Fibroblast of upper back skin (primary cell): ENCODE data around the gene SAPCD1.
"Not testable (repeated sequence)": the region's sequence is repeated elsewhere in the genome, so short reads cannot be mapped to it uniquely, and the experiment has no call there.

Experiments used
- DNase-seq: peaks from one replicate; pipeline ENCODE4 v3.0.0-alpha.2; 2013

The SAPCD1 gene

DNA sequence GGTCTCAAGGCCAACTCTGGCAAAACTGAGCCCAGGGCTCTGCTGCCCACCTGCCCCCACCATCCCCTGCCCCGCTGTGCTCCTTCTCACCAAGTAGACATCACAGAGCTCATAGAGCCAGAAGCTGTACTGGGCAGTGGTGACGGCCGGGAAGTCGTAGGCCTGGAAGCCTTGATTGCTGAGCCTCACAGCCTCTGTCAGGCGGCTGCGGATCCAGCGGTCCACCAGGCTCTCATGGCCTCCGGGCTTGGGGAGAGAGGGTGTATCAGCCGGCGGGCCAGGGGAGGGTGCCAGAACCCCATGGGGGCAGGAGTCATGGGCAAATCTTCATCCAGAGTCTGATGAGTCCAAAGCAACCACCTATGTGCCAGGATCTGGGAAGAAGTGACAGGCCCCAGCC lies 17.5 kb downstream of the SAPCD1 start:
- DNase-seq = no peak

- no peak for DNase-seq
Observed at GRCh38 chr6:31780507-31781243, 18.2 kb downstream of the SAPCD1 start.

- no peak for DNase-seq
Observed at GRCh38 chr6:31781244-31782125, 19.0 kb downstream of the SAPCD1 start.

DNA sequence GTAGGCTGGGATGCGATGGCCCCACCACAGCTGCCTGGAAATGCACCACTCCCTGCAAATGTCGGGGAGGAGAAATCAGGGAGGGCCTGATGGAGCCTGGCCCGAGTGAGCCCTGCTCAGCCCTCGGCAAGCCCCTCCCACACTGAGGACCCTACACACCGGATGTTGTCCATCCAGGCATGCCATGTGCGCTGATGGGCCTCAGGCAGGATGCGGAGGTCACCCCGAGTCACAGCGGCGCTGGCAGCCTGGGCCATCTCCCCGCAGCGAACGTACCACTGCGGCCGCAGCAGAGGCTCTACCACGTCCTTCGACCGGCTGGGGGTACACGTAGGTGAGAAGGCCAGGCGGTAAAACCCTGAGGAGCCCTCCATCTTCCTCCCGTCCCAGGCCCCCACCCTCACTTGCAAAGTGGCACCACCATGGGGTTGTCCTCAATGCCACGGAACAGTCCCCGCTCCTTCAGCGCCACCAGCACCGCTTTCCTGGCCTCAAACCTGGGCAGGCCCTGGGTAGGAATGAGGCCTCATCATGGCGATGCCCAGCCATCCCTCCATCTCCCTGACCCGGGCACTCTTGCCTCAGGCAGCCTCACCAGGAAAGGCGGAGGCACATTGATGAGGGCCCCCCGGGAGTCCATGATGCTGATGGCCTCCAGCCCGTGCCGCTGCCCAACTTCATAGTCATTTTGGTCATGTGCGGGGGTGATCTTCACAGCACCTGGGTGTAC lies 19.8 kb downstream of the SAPCD1 start:
- DNase-seq = no peak

- DNase-seq = no peak
Observed at GRCh38 chr6:31784098-31784925, 21.9 kb downstream of the SAPCD1 start.

GRCh38 chr6:31785475-31785874 lies 23.0 kb downstream of the SAPCD1 start:
- DNase-seq = no peak

- DNase-seq = peak; percentile 58
Observed at GRCh38 chr6:31791324-31792089, 29.1 kb downstream of the SAPCD1 start.

- DNase-seq = no peak
Observed at GRCh38 chr6:31792090-31792374, 29.6 kb downstream of the SAPCD1 start.

- no peak for DNase-seq
Observed at GRCh38 chr6:31792761-31793171, 30.3 kb downstream of the SAPCD1 start.

DNA sequence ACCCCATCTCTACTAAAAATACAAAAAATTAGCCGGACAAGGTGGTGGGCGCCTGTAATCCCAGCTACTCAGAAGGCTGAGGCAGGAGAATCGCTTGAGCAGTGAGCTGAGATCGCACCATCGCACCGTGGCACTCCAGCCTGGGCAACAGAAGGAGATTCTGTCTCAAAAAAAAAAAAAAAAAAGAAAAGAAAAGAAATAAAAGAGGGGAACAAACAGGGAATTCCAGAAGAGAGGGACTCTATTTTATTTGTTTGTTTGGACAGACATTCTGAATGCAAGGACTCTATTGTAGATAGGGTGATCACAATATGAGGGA lies 31.4 kb downstream of the SAPCD1 start:
- not testable (repeated sequence) for DNase-seq

GRCh38 chr6:31794294-31794865 lies 31.9 kb downstream of the SAPCD1 start:
- no peak for DNase-seq

DNA sequence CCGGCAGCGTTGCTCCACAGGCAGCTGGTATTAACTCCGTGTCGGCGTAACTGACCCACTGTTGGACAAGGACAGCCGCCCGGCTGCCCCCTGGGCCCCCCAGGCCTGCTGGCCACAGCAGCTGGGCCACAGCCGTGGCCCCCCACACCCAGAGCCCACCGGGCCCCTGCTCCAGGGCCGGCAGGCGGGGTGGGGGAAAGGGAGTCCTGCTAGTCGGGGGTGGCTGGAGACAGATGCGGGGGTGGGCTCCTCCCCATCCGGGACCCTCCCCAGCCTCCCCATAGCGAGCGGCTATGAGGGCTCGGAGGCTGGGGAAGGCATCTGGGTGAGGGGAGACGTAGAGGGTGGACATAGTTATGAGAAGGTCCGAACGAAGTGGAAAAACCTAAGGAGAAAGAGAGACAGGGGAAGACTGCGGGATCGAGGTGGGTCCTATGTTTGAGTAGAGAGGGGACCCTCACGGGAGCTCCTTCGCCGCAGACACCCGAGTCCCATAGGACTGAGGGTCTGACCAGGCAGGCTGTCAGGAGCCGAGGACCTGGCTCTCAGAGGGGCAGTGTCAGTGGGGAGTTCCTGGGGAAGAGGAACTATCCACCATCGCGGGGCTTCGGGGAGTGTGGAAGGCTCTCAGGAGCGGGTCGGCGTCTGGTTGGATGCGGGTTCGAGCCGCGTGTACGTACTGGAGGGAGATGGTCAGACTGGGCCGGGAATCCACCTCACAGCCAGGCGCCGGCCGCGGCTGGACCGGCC lies 32.6 kb downstream of the SAPCD1 start:
- no peak for DNase-seq

GRCh38 chr6:31795616-31796298 lies 33.3 kb downstream of the SAPCD1 start, which contains the start of gene VARS1:
VARS1 (minus strand) TSS chr6:31795752; CDS start chr6:31795217, 535 bp downstream.
- DNase-seq = peak; percentile 88

DNA sequence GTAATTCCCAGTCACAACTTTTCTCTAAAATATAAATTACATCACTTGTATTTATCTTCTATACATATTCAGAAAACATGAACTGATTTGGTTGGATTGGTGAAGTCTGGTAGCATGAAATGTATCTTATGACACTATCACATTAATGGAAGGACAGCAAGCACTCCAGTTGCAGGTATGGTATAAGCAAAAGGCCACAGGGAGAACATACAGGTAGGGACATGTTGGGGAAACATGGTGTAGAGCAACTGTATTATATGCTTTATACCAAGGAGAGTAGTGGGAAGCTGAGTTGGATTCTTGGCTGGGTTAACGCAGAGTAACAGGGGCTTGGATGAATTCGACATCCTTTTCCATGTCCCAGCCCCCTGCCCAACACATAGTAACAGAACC lies 34.5 kb downstream of the SAPCD1 start:
- DNase-seq = no peak

DNA sequence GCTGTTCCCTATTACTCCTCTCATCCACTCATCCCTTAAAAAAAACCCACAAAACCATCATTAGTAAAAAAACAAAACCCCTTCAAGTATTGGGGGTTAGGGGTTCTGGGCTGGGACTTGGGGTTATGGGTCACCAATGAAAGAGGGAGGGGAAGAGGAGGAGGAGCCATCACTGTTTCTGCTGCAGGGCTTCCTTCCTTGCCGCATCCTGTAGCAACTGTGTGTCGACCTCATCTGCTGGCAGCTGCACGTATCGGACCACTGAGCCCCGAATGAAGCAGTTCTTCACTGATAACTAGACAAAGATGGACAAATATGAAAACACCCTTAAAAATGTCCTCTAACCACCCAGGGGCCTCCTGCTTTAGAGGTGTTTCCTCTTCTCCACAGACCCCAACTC lies 35.1 kb downstream of the SAPCD1 start:
- no peak for DNase-seq

DNA sequence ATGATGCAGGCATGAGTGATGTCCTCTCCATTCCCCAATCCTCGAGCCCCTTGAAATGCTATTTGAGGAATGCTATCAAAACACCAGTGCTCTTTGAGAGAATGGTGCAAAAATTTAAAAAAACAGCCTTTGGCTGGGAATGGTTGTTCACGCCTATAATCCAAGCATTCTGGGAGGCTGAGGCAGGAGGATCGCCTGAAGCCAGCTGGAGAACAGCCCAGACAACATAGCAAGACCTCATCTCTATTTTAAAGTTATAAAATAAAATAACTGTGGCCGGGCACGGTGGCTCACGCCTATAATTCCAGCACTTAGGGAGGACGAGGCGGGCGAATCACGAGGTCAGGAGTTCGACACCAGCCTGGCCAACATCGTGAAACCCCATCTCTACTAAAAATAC lies 37.3 kb downstream of the SAPCD1 start:
- DNase-seq = no peak

DNA sequence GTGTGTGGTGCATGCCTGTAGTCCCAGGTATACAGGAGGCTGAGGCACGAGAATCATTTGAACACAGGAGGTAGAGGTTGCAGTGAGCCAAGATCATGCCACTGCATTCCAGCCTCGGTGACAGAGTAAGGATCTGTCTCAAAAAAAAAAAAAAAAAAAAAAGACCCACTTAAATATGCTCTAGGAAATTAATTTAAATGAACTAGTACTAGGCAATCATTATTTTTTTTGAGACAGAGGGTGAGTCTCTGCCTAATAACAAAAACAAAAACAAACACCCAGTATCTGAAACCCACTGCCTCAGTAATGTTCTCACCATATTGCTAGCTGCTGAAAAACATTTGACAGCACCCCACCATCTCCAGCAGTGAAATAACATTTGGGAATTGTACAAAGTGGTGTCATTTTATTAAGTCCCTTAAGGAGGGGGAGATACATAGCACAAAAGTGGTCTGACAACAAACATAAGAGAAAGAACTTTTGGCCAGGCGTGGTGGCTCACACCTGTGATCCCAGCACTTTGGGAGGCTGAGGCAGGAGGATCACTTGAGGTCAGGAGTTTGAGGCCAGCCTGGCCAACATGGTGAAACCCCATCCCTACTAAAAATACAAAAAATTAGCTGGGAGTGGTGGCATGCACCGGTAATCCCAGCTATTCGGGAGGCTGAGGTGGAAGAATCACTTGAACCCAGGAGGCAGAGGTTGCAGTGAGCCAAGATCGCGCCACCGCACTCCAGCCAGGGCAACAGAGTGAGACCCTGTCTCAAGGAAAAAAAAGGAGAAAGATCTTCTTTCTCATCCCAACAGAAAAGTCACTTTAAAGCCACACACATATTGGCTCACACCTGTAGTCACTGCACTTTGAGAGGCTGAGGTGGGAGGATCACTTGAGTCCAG lies 38.8 kb downstream of the SAPCD1 start:
- not testable (repeated sequence) for DNase-seq

DNA sequence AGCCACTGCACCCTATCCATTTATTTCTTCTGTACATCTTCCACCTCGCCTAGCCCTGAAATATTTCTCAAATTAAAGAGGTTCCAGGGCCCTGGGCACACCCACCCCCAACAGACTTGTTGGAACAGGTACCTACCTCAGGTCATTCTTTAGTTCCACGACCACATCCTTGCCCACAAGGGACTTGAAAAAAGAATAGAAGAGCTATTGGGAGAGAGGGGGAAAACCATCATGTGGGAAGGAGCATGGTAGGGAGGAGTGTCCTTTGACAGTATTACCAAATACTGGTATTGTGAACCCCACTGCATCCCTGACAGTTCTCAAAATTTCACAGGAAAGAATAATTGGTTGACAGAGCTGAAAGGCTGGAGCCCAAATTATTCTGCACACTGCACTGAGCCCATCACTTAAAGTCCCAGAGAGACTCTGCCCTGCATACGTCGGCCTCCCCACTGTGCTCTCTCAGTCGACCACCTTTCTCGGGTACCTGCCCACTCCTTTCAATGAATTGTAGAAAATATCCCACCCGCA lies 43.5 kb downstream of the SAPCD1 start:
- no peak for DNase-seq
